ENCODE measurements around the gene ATXN7L2.
A peak's percentile ranks its signal among the peaks of the same experiment; 100 is the strongest.

The ATXN7L2 gene

GRCh38 chr1:109482791-109483671, 674 bp upstream of the ATXN7L2 start:
- ATAC-seq (replicated peaks) (peak; percentile 47 to 53), DNase-seq (no peak)
- peaks cover 9 to 18% of the 10 kb centered on the region in 2 donors for H3K36me3 Mint-ChIP-seq
- peak overlapping the region; percentile 97 to 99 for H3K4me3 Mint-ChIP-seq
- H3K27ac Mint-ChIP-seq, result peak overlapping the region; percentile 48
- no peaks in the 10 kb centered on the region for H3K9me3 Mint-ChIP-seq
- H3K27me3 Mint-ChIP-seq, result peaks cover 31% of the 10 kb centered on the region in 2 donors
- peaks cover 15 to 27% of the 10 kb centered on the region in 2 donors for H3K4me1 Mint-ChIP-seq

GRCh38 chr1:109484519-109484975, 842 bp downstream of the ATXN7L2 start:
- Mint-ChIP-seq H3K9me3 (no peaks in the 10 kb centered on the region), H3K27ac (peak overlapping the region; percentile 96), H3K36me3 (peaks cover 16 to 30% of the 10 kb centered on the region in 2 donors), H3K4me1 (peaks cover 15 to 27% of the 10 kb centered on the region in 2 donors), H3K4me3 (peak overlapping the region; percentile 97 to 99), H3K27me3 (peaks cover 16 to 17% of the 10 kb centered on the region in 2 donors)
- no peak for DNase-seq
- ATAC-seq (replicated peaks), result no peak

- Mint-ChIP-seq H3K4me3 (peak overlapping the region; percentile 97 to 99), H3K36me3 (peaks cover 18 to 34% of the 10 kb centered on the region in 2 donors), H3K9me3 (no peaks in the 10 kb centered on the region), H3K27me3 (peaks cover 11 to 14% of the 10 kb centered on the region in 2 donors), H3K4me1 (peaks cover 15 to 27% of the 10 kb centered on the region in 2 donors), H3K27ac (peak overlapping the region; percentile 96)
- ATAC-seq (replicated peaks) (no peak), DNase-seq (no peak)
Observed at GRCh38 chr1:109485001-109485400, 1.3 kb downstream of the ATXN7L2 start.

GRCh38 chr1:109487261-109487660, 3.6 kb downstream of the ATXN7L2 start:
- peak overlapping the region; percentile 47 for H3K27ac Mint-ChIP-seq
- ATAC-seq (replicated peaks) (no peak), DNase-seq (no peak)
- H3K9me3 Mint-ChIP-seq, result no peaks in the 10 kb centered on the region
- H3K4me1 Mint-ChIP-seq, result peaks cover 15 to 35% of the 10 kb centered on the region in 2 donors
- H3K4me3 Mint-ChIP-seq, result no peak overlapping the region
- H3K36me3 Mint-ChIP-seq, result peaks cover 22 to 46% of the 10 kb centered on the region in 2 donors
- no peaks in the 10 kb centered on the region for H3K27me3 Mint-ChIP-seq

- Mint-ChIP-seq H3K4me1 (peaks cover 12 to 29% of the 10 kb centered on the region in 2 donors), H3K27ac (no peak overlapping the region), H3K4me3 (no peak overlapping the region), H3K27me3 (no peaks in the 10 kb centered on the region), H3K9me3 (no peaks in the 10 kb centered on the region), H3K36me3 (peaks cover 22 to 51% of the 10 kb centered on the region in 2 donors)
- ATAC-seq (replicated peaks) (no peak), DNase-seq (no peak)
Observed at GRCh38 chr1:109488201-109488600, 4.5 kb downstream of the ATXN7L2 start.

GRCh38 chr1:109488696-109489095, 5.0 kb downstream of the ATXN7L2 start:
- H3K27ac Mint-ChIP-seq, result no peak overlapping the region
- DNase-seq (no peak), ATAC-seq (replicated peaks) (no peak)
- H3K27me3 Mint-ChIP-seq, result no peaks in the 10 kb centered on the region
- peaks cover 22 to 51% of the 10 kb centered on the region in 2 donors for H3K36me3 Mint-ChIP-seq
- peaks cover 9 to 25% of the 10 kb centered on the region in 2 donors for H3K4me1 Mint-ChIP-seq
- H3K9me3 Mint-ChIP-seq, result no peaks in the 10 kb centered on the region
- H3K4me3 Mint-ChIP-seq, result no peak overlapping the region

- H3K36me3 Mint-ChIP-seq, result peaks cover 26 to 55% of the 10 kb centered on the region in 2 donors
- no peaks in the 10 kb centered on the region for H3K27me3 Mint-ChIP-seq
- H3K27ac Mint-ChIP-seq, result no peak overlapping the region
- no peaks in the 10 kb centered on the region for H3K9me3 Mint-ChIP-seq
- H3K4me3 Mint-ChIP-seq, result no peak overlapping the region
- peaks cover 15 to 27% of the 10 kb centered on the region in 2 donors for H3K4me1 Mint-ChIP-seq
- peak; percentile 51 for DNase-seq
- ATAC-seq (replicated peaks), result peak; percentile 44 to 50
Observed at GRCh38 chr1:109490029-109490933, 6.6 kb downstream of the ATXN7L2 start.

GRCh38 chr1:109490934-109491302, 7.2 kb downstream of the ATXN7L2 start:
- Mint-ChIP-seq H3K4me3 (no peak overlapping the region), H3K36me3 (peaks cover 27 to 57% of the 10 kb centered on the region in 2 donors), H3K9me3 (no peaks in the 10 kb centered on the region), H3K27ac (no peak overlapping the region), H3K27me3 (no peaks in the 10 kb centered on the region), H3K4me1 (peaks cover 18 to 29% of the 10 kb centered on the region in 2 donors)
- DNase-seq (no peak), ATAC-seq (replicated peaks) (no peak)

- ATAC-seq (replicated peaks), result no peak
- Mint-ChIP-seq H3K4me3 (no peak overlapping the region), H3K27ac (no peak overlapping the region), H3K36me3 (peaks cover 30 to 57% of the 10 kb centered on the region in 2 donors), H3K4me1 (peaks cover 23 to 34% of the 10 kb centered on the region in 2 donors), H3K27me3 (no peaks in the 10 kb centered on the region), H3K9me3 (no peaks in the 10 kb centered on the region)
- DNase-seq, result no peak
Observed at GRCh38 chr1:109491372-109491771, 7.7 kb downstream of the ATXN7L2 start.

GRCh38 chr1:109492779-109493178, 9.1 kb downstream of the ATXN7L2 start:
- Mint-ChIP-seq H3K9me3 (no peaks in the 10 kb centered on the region), H3K4me3 (peak overlapping the region in 1 of 2 donors; percentile 8), H3K27ac (no peak overlapping the region), H3K36me3 (peaks cover 29 to 56% of the 10 kb centered on the region in 2 donors), H3K27me3 (no peaks in the 10 kb centered on the region), H3K4me1 (peaks cover 24 to 45% of the 10 kb centered on the region in 2 donors)
- DNase-seq, result no peak
- no peak for ATAC-seq (replicated peaks)

GRCh38 chr1:109493227-109493626, 9.5 kb downstream of the ATXN7L2 start:
- no peaks in the 10 kb centered on the region for H3K9me3 Mint-ChIP-seq
- peak overlapping the region in 1 of 2 donors; percentile 8 for H3K4me3 Mint-ChIP-seq
- no peak overlapping the region for H3K27ac Mint-ChIP-seq
- peaks cover 24 to 50% of the 10 kb centered on the region in 2 donors for H3K4me1 Mint-ChIP-seq
- no peaks in the 10 kb centered on the region for H3K27me3 Mint-ChIP-seq
- ATAC-seq (replicated peaks) (no peak), DNase-seq (no peak)
- H3K36me3 Mint-ChIP-seq, result peaks cover 25 to 51% of the 10 kb centered on the region in 2 donors

GRCh38 chr1:109493805-109494539, 10.3 kb downstream of the ATXN7L2 start, which contains the start of gene CYB561D1:
TSS of gene CYB561D1 (plus strand) at chr1:109494094. CDS start at chr1:109494140, 46 bp downstream.
- ATAC-seq (replicated peaks) (peak; percentile 89 to 90), DNase-seq (peak; percentile 91)
- peaks cover 23 to 45% of the 10 kb centered on the region in 2 donors for H3K36me3 Mint-ChIP-seq
- peak within 1 kb of the TSS; percentile 96 to 98 for H3K4me3 Mint-ChIP-seq
- no peaks in the 10 kb centered on the region for H3K27me3 Mint-ChIP-seq
- H3K27ac Mint-ChIP-seq, result peak within 1 kb of the TSS; percentile 91
- H3K9me3 Mint-ChIP-seq, result no peaks in the 10 kb centered on the region
- peaks cover 27 to 55% of the 10 kb centered on the region in 2 donors for H3K4me1 Mint-ChIP-seq

- DNase-seq (no peak), ATAC-seq (replicated peaks) (no peak)
- no peaks in the 10 kb centered on the region for H3K27me3 Mint-ChIP-seq
- H3K36me3 Mint-ChIP-seq, result peaks cover 22 to 44% of the 10 kb centered on the region in 2 donors
- H3K9me3 Mint-ChIP-seq, result no peaks in the 10 kb centered on the region
- H3K27ac Mint-ChIP-seq, result peak overlapping the region; percentile 14
- peak overlapping the region; percentile 48 to 66 for H3K4me3 Mint-ChIP-seq
- peaks cover 27 to 56% of the 10 kb centered on the region in 2 donors for H3K4me1 Mint-ChIP-seq
Observed at GRCh38 chr1:109495738-109496137, 12.0 kb downstream of the ATXN7L2 start.

Data from stimulated activated naive B cell treated with anti-CD40 and anti-IgM and Interleukin-4, amounts not matched to agents 10 μg/mL and 1 μg/mL and 100 μg/mL, for 72 hours (primary cell).